ENCODE measurements around the gene ITSN2. TPM values are rescaled to one million over a fixed set of nuclear protein-coding genes. Genes with fewer than 3 reads are reported as not detected.

ITSN2 gene
- polyA plus RNA-seq, 3 donors, result 25.2 to 27.7 (median 26.3) TPM

GRCh38 chr2:24190503-24190902, 169.8 kb downstream of the ITSN2 start:
- DNase-seq (ENCODE audit: low read depth in 3 of 3, low spot score in 2 of 3), result no peak

- no peak for DNase-seq (ENCODE audit: low read depth in 3 of 3, low spot score in 2 of 3)
Observed at GRCh38 chr2:24189551-24189950, 170.8 kb downstream of the ITSN2 start.

GRCh38 chr2:24183366-24184069, 176.8 kb downstream of the ITSN2 start:
- DNase-seq (ENCODE audit: low read depth in 3 of 3, low spot score in 2 of 3), result no peak

- no peak for DNase-seq (ENCODE audit: low read depth in 3 of 3, low spot score in 2 of 3)
Observed at GRCh38 chr2:24182507-24182906, 177.8 kb downstream of the ITSN2 start.

- peak in 1 of 3 donors; percentile 19 for DNase-seq (ENCODE audit: low read depth in 3 of 3, low spot score in 2 of 3)
Observed at GRCh38 chr2:24181849-24182248, 178.5 kb downstream of the ITSN2 start.

GRCh38 chr2:24179683-24180082, 180.7 kb downstream of the ITSN2 start:
- DNase-seq (ENCODE audit: low read depth in 3 of 3, low spot score in 2 of 3), result no peak

GRCh38 chr2:24176326-24176725, 184.0 kb downstream of the ITSN2 start:
- no peak for DNase-seq (ENCODE audit: low read depth in 3 of 3, low spot score in 2 of 3)

GRCh38 chr2:24175631-24176187, 184.6 kb downstream of the ITSN2 start:
- no peak for DNase-seq (ENCODE audit: low read depth in 3 of 3, low spot score in 2 of 3)

- no peak for DNase-seq (ENCODE audit: low read depth in 3 of 3, low spot score in 2 of 3)
Observed at GRCh38 chr2:24174851-24175277, 185.5 kb downstream of the ITSN2 start, which contains the start of gene FAM228A. FAM228A (plus strand) TSS chr2:24175053; CDS start chr2:24175481, 428 bp downstream.

- DNase-seq (ENCODE audit: low read depth in 3 of 3, low spot score in 2 of 3), result no peak
Observed at GRCh38 chr2:24169023-24169422, 191.3 kb downstream of the ITSN2 start.

GRCh38 chr2:24164416-24164973, 195.8 kb downstream of the ITSN2 start:
- DNase-seq (ENCODE audit: low read depth in 3 of 3, low spot score in 2 of 3), result no peak

- DNase-seq (ENCODE audit: low read depth in 3 of 3, low spot score in 2 of 3), result no peak
Observed at GRCh38 chr2:24163601-24164000, 196.7 kb downstream of the ITSN2 start.

GRCh38 chr2:24163186-24163585, 197.2 kb downstream of the ITSN2 start:
- no peak for DNase-seq (ENCODE audit: low read depth in 3 of 3, low spot score in 2 of 3)

- no peak for DNase-seq (ENCODE audit: low read depth in 3 of 3, low spot score in 2 of 3)
Observed at GRCh38 chr2:24162494-24162893, 197.8 kb downstream of the ITSN2 start.

GRCh38 chr2:24160761-24161160, 199.6 kb downstream of the ITSN2 start:
- DNase-seq (ENCODE audit: low read depth in 3 of 3, low spot score in 2 of 3), result no peak

GRCh38 chr2:24159708-24160107, 200.6 kb downstream of the ITSN2 start:
- no peak for DNase-seq (ENCODE audit: low read depth in 3 of 3, low spot score in 2 of 3)

GRCh38 chr2:24158131-24158530, 202.2 kb downstream of the ITSN2 start:
- DNase-seq (ENCODE audit: low read depth in 3 of 3, low spot score in 2 of 3), result no peak

GRCh38 chr2:24153478-24153877, 206.9 kb downstream of the ITSN2 start:
- DNase-seq (ENCODE audit: low read depth in 3 of 3, low spot score in 2 of 3), result no peak

Data from right renal cortex interstitium (tissue), 3 donors.